ENCODE results near the gene FAM3D. TPM values are rescaled to one million over a fixed set of nuclear protein-coding genes. Genes with fewer than 3 reads are reported as not detected.
"Not testable (repeated sequence)": the region's sequence is repeated elsewhere in the genome, so short reads cannot be mapped to it uniquely, and the experiment has no call there.

The FAM3D gene
- total RNA-seq, 2 donors from 2014 or later = not detected

DNA sequence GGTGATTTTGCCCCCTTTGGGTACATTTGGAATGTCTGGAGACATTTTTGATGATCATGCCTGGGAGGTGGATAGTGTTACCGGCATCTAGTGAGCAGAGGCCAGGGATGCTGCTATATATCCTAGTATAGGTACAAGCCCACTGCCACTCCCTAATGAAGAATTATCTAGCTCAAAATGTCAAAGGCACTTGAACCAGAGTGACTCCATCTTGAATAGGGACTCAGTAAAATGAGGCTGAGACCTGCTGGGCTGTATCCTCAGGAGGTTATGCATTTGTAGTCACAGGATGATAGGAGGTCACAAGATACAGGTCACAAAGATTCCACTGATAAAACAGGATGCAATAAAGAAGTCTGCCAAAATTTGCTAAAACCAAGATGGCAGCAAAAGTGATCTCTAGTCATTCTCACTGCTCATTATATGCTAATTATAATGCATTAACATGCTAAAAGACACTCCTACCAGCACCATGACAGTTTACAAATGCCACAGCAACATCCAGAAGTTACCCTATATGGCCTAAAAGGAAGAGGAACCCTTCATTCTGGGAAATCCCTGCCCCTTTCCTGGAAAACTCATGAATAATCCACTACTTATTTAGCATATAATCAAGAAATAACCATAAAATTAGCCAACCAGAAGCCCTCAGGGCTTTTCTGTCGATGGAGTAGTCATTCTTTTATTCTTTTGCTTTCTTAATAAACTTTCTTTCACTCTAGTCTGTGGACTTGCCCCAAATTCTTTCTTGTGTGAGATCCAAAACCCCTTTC lies 40.0 kb upstream of the FAM3D start:
- no peak for DNase-seq (ENCODE audit: low spot score)
- Histone ChIP-seq H3K4me3 (no peak overlapping the region), H3K27me3 (no peaks in the 10 kb centered on the region), H3K9me3 (no peaks in the 10 kb centered on the region), H3K36me3 (no peaks in the 10 kb centered on the region), H3K4me1 (no peaks in the 10 kb centered on the region), H3K27ac (no peak overlapping the region)
- TF ChIP-seq, protein P1, sequence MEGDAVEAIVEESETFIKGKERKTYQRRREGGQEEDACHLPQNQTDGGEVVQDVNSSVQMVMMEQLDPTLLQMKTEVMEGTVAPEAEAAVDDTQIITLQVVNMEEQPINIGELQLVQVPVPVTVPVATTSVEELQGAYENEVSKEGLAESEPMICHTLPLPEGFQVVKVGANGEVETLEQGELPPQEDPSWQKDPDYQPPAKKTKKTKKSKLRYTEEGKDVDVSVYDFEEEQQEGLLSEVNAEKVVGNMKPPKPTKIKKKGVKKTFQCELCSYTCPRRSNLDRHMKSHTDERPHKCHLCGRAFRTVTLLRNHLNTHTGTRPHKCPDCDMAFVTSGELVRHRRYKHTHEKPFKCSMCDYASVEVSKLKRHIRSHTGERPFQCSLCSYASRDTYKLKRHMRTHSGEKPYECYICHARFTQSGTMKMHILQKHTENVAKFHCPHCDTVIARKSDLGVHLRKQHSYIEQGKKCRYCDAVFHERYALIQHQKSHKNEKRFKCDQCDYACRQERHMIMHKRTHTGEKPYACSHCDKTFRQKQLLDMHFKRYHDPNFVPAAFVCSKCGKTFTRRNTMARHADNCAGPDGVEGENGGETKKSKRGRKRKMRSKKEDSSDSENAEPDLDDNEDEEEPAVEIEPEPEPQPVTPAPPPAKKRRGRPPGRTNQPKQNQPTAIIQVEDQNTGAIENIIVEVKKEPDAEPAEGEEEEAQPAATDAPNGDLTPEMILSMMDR (IDR thresholded peaks at IDR 0.05) = no peak

DNA sequence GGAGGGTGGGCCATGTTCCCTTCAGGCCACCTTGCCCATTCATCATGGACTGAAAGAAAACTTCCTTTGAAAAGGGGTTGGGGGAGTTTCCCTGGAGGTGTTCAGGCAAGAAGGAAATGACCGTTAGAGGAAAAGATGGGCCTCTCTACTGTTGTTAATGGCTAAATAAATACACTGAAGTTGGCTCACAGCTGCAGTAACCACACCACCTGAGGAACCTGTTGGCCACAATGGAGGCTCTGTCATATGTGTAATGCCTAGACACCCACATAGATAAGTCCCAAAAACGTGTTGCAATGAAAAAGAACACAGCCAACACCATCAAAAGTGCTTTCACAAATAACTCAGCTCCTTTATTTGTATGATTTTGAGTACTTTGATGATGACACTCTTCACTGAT lies 38.2 kb upstream of the FAM3D start:
- H3K9me3 ChIP-seq = no peaks in the 10 kb centered on the region
- DNase-seq (ENCODE audit: low spot score) = no peak
- H3K4me1 ChIP-seq = no peaks in the 10 kb centered on the region
- H3K27me3 ChIP-seq = no peaks in the 10 kb centered on the region
- TF ChIP-seq, protein P1 (IDR thresholded peaks at IDR 0.05) = no peak
- H3K4me3 ChIP-seq = no peak overlapping the region
- no peaks in the 10 kb centered on the region for H3K36me3 ChIP-seq
- H3K27ac ChIP-seq = no peak overlapping the region

DNA sequence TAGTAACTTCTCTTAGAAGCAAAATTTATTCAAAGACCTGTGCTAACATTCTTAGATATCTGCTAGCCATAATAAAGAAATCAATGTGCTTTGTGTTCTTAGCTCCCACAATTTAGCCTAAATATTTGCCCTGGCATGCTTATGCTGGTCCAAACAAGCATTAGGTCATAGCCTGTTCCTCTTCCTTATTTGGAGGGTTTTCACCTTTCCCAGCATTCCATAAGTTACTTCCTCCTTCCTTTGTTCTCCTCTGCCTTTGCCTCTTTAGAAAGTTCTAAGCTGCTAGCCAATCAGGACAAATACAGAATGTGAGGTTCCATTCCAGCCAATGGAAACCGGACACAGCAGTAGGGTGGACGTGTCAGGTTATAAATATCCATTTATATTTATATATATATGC lies 37.7 kb upstream of the FAM3D start:
- not testable (repeated sequence) for H3K9me3 ChIP-seq; H3K4me3 ChIP-seq; H3K36me3 ChIP-seq; H3K27ac ChIP-seq; DNase-seq (ENCODE audit: low spot score); H3K4me1 ChIP-seq; H3K27me3 ChIP-seq

DNA sequence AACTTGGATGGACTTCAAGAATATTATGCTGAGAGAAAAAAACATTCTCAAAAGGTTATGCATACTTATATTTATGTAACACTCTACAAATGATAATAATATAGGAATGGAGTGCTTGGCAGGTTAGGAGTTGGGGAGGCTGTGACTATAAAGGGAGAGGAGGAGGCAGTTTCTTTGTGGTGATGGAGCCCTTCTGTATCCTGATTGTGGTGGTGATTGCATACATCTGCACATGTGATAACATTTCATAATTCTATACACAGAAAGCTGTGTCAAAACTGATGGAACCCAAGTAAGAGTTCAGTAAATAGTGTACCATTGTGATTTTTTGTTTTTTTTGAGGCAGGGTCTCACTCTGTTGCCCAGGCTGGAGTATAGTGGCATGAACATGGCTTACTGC lies 31.7 kb upstream of the FAM3D start:
- H3K27me3 ChIP-seq = no peaks in the 10 kb centered on the region
- H3K4me3 ChIP-seq = no peak overlapping the region
- no peaks in the 10 kb centered on the region for H3K36me3 ChIP-seq
- no peaks in the 10 kb centered on the region for H3K4me1 ChIP-seq
- no peak for DNase-seq (ENCODE audit: low spot score)
- H3K27ac ChIP-seq = no peak overlapping the region
- TF ChIP-seq, protein P1 (IDR thresholded peaks at IDR 0.05) = no peak
- no peaks in the 10 kb centered on the region for H3K9me3 ChIP-seq

DNA sequence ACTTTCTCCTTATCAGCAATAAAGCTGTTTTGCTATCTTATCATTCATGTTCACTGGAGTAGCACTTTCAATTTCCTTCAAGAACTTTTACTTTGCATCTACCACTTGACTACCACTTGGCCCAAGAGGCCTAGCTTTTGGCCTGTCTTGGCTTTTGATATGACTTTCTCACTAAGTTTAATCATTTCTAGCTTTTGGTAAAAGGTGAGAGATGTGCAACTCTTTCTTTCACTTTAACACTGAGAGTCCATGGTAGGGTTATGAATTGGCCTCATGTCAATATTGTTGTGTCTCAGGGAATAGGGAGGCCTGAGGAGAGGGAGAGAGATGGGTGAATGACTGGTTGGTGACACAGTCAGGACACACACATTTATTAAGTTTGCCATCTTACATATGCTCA lies 31.0 kb upstream of the FAM3D start:
- H3K36me3 ChIP-seq = no peaks in the 10 kb centered on the region
- no peak for DNase-seq (ENCODE audit: low spot score)
- no peak overlapping the region for H3K27ac ChIP-seq
- no peaks in the 10 kb centered on the region for H3K27me3 ChIP-seq
- no peak overlapping the region for H3K4me3 ChIP-seq
- no peaks in the 10 kb centered on the region for H3K4me1 ChIP-seq
- TF ChIP-seq, protein P1 (IDR thresholded peaks at IDR 0.05) = no peak
- no peaks in the 10 kb centered on the region for H3K9me3 ChIP-seq

DNA sequence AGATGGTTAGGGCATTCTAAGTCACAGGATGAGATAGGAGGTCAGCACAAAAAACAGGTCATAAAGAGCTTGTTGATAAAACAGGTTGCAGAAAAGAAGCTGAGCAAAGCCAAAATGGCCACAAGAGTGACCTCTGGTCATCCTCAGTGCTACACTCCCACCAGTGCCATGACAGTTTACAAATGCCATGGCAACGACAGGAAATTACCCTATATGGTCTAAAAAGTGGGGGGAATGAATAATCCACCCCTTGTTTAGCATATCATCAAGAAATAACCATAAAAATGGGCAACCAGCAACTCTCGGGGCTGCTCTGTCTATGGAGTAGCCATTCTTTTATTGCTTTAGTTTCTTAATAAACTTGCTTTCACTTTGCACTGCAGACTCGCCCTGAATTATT lies 30.2 kb upstream of the FAM3D start:
- not testable (repeated sequence) for DNase-seq (ENCODE audit: low spot score); H3K36me3 ChIP-seq; H3K27me3 ChIP-seq; H3K4me3 ChIP-seq; H3K27ac ChIP-seq; H3K9me3 ChIP-seq; H3K4me1 ChIP-seq

DNA sequence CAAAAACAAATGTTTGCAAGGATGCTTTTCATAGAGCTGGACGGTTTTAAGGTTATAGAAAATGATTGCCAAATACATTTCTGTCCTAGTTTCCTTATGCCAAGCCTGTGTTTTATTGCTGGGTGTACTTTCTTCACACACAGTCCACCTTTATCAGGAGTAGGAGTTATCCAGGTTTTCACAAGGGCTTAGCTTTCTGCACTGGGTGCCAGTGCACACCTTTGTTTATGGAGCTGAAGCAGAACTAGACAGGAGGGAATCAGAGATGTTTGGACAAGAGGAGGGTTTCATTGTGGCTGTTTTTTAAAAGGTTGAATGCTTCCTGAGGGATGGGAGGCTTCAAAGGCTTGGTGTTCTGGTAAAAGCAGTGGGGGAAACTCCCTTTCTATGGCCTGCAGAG lies 29.5 kb upstream of the FAM3D start:
- H3K27ac ChIP-seq = no peak overlapping the region
- DNase-seq (ENCODE audit: low spot score) = no peak
- H3K9me3 ChIP-seq = peaks cover 0 to 8% of the 10 kb centered on the region in 2 donors
- no peaks in the 10 kb centered on the region for H3K36me3 ChIP-seq
- TF ChIP-seq, protein P1 (IDR thresholded peaks at IDR 0.05) = no peak
- no peaks in the 10 kb centered on the region for H3K4me1 ChIP-seq
- no peak overlapping the region for H3K4me3 ChIP-seq
- no peaks in the 10 kb centered on the region for H3K27me3 ChIP-seq

DNA sequence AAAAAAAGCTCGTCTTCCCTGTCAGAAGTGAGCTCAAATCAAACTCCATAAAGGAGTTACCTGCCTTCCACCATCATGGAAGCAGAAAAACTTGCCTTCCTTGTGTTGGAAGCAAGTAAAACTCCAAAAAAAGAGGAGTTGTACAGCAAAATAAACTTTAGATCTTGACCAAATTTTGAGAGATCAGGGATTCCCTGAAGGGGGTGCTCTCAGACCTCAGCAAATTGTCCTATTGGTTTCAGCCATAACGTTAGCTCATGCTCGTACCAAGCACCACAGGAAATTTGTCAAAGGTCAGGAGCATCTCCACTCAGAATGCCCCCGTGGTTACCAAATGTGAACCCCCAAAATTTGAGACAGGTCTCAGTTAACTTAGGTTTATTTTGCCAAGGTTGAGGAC lies 28.7 kb upstream of the FAM3D start:
- not testable (repeated sequence) for H3K27me3 ChIP-seq; H3K4me1 ChIP-seq; DNase-seq (ENCODE audit: low spot score)

More for the DNA sequence above, 28.7 kb upstream of the FAM3D start:
- peaks cover 0 to 13% of the 10 kb centered on the region in 2 donors for H3K9me3 ChIP-seq
- H3K36me3 ChIP-seq, H3K4me3 ChIP-seq, H3K27ac ChIP-seq: not testable (repeated sequence)
